Subcutaneous adipose tissue (tissue), 4 donors: ENCODE data around the gene NFIC. TPM values are rescaled to one million over a fixed set of nuclear protein-coding genes. Genes with fewer than 3 reads are reported as not detected.

Experiments used
- CTCF ChIP-seq: fragments of 450-650 bp; IDR thresholded peaks from one replicate; pipeline ENCODE4 v1.5.1; 2016; ENCODE audit warnings: low read depth, mild to moderate bottlenecking, control low read depth, antibody characterized with exemption, moderate library complexity
- total RNA-seq, 4 donors: library from RNA; depleted of rRNA; stranded (reverse); fragments of >200 nt; gene quantifications; one replicate each; pipeline ENCODE4 v1.1.0, GENCODE V29; 2016

NFIC gene
- total RNA-seq, 4 donors from 2014 or later = 45.2 to 191 (median 76.8) TPM

- no peak for TF ChIP-seq CTCF
Measured at GRCh38 chr19:3374369-3375112, 8.2 kb downstream of the NFIC start.

- no peak for TF ChIP-seq CTCF
Measured at GRCh38 chr19:3375221-3376090, 9.1 kb downstream of the NFIC start.

- TF ChIP-seq CTCF = no peak
Measured at GRCh38 chr19:3378352-3379150, 12.2 kb downstream of the NFIC start.

GRCh38 chr19:3380829-3381228, 14.4 kb downstream of the NFIC start:
- TF ChIP-seq CTCF = no peak

GRCh38 chr19:3381701-3382372, 15.5 kb downstream of the NFIC start:
- no peak for TF ChIP-seq CTCF

GRCh38 chr19:3382460-3383100, 16.2 kb downstream of the NFIC start:
- no peak for TF ChIP-seq CTCF
